Measurements from ENCODE around the gene HK1.
"Not testable (repeated sequence)": the region's sequence is repeated elsewhere in the genome, so short reads cannot be mapped to it uniquely, and the experiment has no call there.

The HK1 gene

GRCh38 chr10:69312528-69312927 lies 34.2 kb downstream of the HK1 start:
- DNase-seq (ENCODE audit: low spot score) = no peak

- DNase-seq (ENCODE audit: low spot score) = no peak
Observed at GRCh38 chr10:69315100-69315542, 36.8 kb downstream of the HK1 start.

- DNase-seq (ENCODE audit: low spot score) = no peak
Observed at GRCh38 chr10:69315610-69316312, 37.5 kb downstream of the HK1 start.

GRCh38 chr10:69316313-69317059 lies 38.2 kb downstream of the HK1 start:
- no peak for DNase-seq (ENCODE audit: low spot score)

GRCh38 chr10:69317175-69317604 lies 38.9 kb downstream of the HK1 start:
- no peak for DNase-seq (ENCODE audit: low spot score)

- no peak for DNase-seq (ENCODE audit: low spot score)
Observed at GRCh38 chr10:69317626-69318105, 39.4 kb downstream of the HK1 start.

GRCh38 chr10:69318106-69318866 lies 40.0 kb downstream of the HK1 start:
- peak; percentile 76 for DNase-seq (ENCODE audit: low spot score)

GRCh38 chr10:69318867-69319727 lies 40.8 kb downstream of the HK1 start:
- DNase-seq (ENCODE audit: low spot score) = no peak

- DNase-seq (ENCODE audit: low spot score) = no peak
Observed at GRCh38 chr10:69319841-69320316, 41.6 kb downstream of the HK1 start.

- DNase-seq (ENCODE audit: low spot score) = no peak
Observed at GRCh38 chr10:69320521-69320920, 42.2 kb downstream of the HK1 start.

GRCh38 chr10:69321039-69321715 lies 42.9 kb downstream of the HK1 start:
- no peak for DNase-seq (ENCODE audit: low spot score)

- DNase-seq (ENCODE audit: low spot score) = no peak
Observed at GRCh38 chr10:69321865-69322264, 43.6 kb downstream of the HK1 start.

- not testable (repeated sequence) for DNase-seq (ENCODE audit: low spot score)
Observed at GRCh38 chr10:69322346-69322745, 44.0 kb downstream of the HK1 start.

GRCh38 chr10:69323622-69324021 lies 45.3 kb downstream of the HK1 start:
- no peak for DNase-seq (ENCODE audit: low spot score)

GRCh38 chr10:69324583-69324982 lies 46.3 kb downstream of the HK1 start:
- DNase-seq (ENCODE audit: low spot score) = no peak

- DNase-seq (ENCODE audit: low spot score) = not testable (repeated sequence)
Observed at GRCh38 chr10:69325637-69326523, 47.6 kb downstream of the HK1 start.

GRCh38 chr10:69326692-69327091 lies 48.4 kb downstream of the HK1 start:
- DNase-seq (ENCODE audit: low spot score) = no peak

- peak; percentile 69 for DNase-seq (ENCODE audit: low spot score)
Observed at GRCh38 chr10:69327463-69328379, 49.4 kb downstream of the HK1 start.

GRCh38 chr10:69328380-69328735 lies 50.1 kb downstream of the HK1 start:
- no peak for DNase-seq (ENCODE audit: low spot score)
